ENCODE measurements around the gene IL20RB.
"Not testable (repeated sequence)": the region's sequence is repeated elsewhere in the genome, so short reads cannot be mapped to it uniquely, and the experiment has no call there.

Gene IL20RB

GRCh38 chr3:136943436-136943835, 14.3 kb upstream of the IL20RB start:
- no peak for DNase-seq (ENCODE audit: low read depth in 2 of 2)

DNA sequence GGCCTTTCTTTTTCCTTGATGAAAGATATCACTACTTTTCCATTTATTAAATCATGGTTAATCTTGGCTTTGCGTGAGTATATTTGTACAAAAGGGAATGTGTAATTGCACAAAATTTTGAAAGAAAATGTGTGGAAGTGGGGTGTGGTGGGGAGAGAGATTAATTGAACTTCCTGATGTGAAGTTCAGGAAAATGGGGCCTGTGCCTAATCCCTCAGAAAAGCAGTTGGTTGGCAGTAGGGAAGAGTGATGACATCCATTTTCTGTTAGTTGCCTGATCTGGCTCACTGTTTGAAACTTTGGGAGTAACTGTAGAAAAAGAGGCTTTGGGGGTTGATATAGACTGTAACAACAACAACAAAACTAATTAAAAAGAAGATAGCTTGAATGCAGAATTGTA, 10.8 kb upstream of the IL20RB start:
- DNase-seq (ENCODE audit: low read depth in 2 of 2), result no peak

- no peak for DNase-seq (ENCODE audit: low read depth in 2 of 2)
These were observed 10.3 kb upstream of the IL20RB start for GRCh38 chr3:136947477-136947876.

GRCh38 chr3:136949146-136949545, 8.6 kb upstream of the IL20RB start:
- no peak for DNase-seq (ENCODE audit: low read depth in 2 of 2)

DNA sequence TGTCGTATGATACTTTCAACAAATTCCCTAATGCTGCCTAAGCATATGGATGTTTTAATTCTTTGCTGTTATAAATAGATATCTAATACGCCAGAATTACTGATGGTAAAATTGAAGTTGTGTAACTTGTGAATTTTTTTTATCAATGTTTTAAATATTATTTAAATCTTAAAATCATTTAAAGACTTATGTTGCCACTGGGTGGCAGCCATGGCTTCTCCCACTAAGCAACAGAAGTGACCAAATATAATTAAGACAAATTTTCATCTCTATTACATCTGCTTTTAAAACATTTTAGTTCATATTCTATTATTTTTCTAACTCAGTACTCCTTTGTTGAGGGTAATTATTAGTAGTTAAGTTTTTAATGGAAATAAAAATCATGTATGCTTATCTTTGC, 8.1 kb upstream of the IL20RB start:
- no peak for DNase-seq (ENCODE audit: low read depth in 2 of 2)

DNA sequence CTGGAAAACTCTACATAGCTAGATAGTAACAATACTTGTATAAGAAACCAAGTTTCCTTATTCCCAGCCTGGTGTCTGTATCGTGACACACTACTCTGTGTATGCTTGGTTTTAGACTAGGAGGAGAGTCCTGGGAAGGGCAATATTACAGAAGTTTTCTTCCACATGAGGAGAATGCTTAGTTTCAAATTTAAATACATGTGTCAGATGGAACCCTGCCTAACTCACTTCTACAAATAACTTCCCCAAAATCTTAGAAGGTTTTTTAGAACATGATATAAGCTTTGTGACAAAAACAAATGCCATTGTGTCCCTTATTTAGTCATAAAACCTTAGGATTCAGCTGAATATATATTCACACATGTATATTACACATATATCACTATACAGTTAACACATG, 7.2 kb upstream of the IL20RB start:
- DNase-seq (ENCODE audit: low read depth in 2 of 2), result no peak

DNA sequence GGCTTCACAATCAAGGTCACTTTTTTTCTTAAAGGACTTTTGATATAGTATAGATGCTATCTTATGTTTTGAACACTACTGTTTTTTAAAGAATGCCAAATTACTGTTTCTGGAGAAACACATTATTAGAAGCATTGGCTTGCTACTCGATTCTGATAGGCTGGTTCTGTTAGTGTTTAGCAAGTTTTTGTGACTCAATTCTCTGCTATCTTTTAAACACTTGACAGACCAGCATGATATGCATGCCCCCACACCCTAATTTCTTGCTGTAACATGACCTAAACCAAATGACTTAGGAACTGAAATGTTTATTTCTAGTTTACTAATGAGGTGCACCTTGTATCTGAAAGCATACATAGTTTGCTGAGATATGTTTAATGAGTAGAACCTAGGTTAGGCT, 5.5 kb upstream of the IL20RB start:
- DNase-seq (ENCODE audit: low read depth in 2 of 2), result no peak

- DNase-seq (ENCODE audit: low read depth in 2 of 2), result no peak
These were observed 3.5 kb upstream of the IL20RB start for GRCh38 chr3:136954251-136954650.

DNA sequence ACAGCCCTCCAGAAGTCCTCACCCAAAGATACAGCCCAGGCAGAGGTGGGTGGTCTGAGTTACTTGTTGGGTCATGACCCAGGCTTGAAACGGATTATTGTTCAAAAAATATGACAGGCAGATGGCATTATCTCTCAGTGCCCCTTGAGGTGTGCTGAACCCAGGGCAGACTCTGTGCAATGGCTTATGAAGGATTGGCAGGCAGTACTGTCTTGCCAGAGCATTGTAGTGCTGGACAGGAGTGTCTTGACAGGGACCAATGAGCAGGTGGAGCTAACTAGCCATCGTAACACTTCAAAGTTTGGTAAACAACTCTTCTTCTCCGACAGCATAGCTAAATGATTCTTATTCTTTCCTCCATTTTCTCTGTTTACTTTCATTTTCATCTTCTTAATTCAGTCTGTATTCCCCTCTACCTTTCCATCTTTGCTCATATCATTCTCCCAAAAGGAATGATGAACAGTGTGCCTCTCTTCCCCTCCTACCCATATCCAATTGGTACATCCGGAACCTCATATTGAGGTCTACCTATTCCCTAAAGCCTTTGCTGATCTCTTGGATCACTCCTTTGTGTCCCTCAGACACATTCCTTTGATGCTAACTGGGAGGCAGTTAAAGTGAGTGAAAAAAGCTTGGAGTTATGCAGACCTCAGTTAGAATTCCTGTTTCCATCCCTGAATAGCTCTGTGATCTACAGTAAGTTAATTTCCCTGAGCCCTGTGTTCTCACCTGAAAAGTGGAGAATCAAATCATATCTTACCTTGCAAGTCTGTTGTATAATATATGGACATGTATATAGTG, 2.6 kb upstream of the IL20RB start:
- no peak for DNase-seq (ENCODE audit: low read depth in 2 of 2)

DNA sequence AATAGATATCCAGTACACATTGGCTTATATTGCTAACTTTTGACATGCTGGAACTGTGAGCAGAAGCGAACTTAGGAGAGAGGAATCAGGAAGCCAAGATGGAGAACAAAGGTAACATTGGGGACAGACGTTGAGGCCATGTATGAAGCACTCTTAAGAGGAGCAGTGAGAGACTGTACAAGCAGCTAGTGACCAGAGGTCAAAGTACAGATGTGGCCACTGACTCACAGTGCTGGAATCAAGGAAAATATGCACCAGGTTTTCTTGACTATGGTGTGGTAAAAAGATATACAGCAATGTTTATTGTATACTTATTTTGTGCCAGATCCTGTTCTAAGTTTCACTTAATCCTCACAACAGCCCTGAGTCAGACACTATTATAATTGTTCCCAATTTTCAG, 2.0 kb upstream of the IL20RB start:
- DNase-seq (ENCODE audit: low read depth in 2 of 2), result no peak

GRCh38 chr3:136956971-136957370, 812 bp upstream of the IL20RB start:
- DNase-seq (ENCODE audit: low read depth in 2 of 2), result no peak

DNA sequence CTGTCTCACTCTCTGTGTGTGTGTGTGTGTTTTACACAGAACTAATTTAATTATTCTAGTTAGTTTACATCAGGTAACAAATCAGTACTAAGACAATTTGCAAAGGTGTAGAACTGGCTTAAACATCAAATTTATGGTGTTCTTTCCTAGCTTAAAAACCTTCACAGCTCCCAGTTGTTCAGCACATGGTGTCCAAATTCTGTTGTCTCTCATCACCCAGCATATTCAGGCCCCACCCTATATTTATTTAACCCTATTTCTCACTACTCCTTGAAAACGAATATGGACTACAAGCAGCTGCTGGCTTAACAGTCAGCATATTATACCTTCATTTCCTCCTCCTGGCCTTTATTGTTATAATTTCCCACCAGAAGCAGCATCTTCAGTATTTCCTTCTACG, 1.2 kb downstream of the IL20RB start:
- no peak for DNase-seq (ENCODE audit: low read depth in 2 of 2)

GRCh38 chr3:136959599-136959998, 1.8 kb downstream of the IL20RB start:
- no peak for DNase-seq (ENCODE audit: low read depth in 2 of 2)

DNA sequence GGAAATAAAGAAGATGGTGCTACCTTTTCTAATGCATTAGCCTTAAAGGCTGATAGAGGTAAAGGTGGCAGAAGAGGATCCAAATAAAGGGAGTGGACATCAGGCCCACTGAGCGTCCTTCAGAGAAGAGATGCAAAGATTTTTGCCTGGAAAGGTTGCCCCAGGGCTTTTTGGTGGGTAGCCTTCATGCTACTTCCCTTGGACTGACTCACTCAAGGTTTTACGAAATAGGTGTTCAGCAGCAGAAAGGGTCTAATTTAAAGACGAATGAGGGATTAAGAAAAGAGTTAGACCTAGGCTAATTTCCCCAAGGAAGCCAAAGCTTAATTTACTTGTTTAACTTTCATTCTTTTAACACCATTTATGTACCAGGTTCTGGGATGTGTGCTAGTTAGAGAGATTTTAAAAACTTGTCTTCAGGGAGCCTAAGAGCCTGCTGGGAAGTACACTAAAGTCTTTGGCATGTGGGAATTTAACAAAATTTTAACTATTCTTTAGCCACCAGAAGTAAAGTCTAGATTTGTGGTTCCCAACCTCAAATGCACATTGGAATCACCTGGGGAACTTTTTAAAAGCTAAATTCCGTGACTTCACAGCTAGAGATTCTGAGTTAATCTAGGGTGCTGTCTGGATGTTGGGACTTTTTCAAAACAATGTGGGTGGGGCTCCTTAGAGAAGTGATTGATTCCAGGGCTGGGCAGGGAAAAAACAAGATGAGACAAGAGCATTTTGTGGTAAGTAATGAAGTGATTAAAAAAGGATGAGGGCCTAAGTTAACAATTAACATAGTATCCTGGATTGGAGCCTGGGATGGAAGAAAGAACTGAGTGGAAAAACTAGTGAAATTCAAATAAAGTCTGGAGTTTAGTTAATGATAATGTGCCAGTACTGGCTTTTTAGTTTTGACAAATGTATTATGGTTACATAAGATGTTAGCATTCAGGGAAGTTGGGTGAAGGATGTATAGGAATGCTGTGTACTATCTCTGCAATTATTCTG, 3.4 kb downstream of the IL20RB start:
- no peak for DNase-seq (ENCODE audit: low read depth in 2 of 2)

DNA sequence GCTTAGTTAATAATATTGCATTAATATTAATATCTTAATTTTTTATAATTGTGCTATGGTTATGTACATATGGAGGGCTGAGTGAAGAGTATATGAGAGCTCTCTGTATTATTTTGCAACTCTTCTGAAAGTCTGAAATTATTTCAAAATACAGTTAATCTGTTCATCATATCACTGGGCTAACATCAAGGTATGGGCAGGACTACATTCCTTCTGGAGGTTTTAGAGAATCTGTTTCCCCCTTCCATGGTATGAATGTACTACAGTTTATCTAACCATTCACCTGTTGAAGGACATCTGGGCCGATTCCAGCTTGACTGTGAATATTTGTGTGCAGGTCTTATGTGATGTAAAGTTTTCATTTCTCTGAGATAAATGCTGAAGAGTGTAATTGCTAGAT, 5.1 kb downstream of the IL20RB start:
- no peak for DNase-seq (ENCODE audit: low read depth in 2 of 2)

DNA sequence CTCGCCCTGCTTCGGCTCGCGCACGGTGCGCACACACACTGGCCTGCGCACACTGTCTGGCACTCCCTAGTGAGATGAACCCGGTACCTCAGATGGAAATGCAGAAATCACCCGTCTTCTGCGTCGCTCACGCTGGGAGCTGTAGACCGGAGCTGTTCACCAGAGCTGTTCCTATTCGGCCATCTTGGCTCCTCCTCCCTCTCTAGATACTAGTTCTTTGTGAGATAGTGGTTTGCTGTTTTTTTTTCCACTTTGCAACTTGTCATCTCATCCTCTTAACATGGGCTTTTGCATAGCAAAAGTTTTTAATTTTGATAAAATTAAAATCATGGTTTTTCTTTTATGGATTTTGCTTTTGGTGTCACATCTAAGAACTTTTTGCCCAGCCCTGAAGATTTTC, 11.8 kb downstream of the IL20RB start:
- not testable (repeated sequence) for DNase-seq (ENCODE audit: low read depth in 2 of 2)

GRCh38 chr3:136973352-136973751, 15.6 kb downstream of the IL20RB start:
- no peak for DNase-seq (ENCODE audit: low read depth in 2 of 2)

- no peak for DNase-seq (ENCODE audit: low read depth in 2 of 2)
These were observed 16.9 kb downstream of the IL20RB start for GRCh38 chr3:136974670-136975069.

DNA sequence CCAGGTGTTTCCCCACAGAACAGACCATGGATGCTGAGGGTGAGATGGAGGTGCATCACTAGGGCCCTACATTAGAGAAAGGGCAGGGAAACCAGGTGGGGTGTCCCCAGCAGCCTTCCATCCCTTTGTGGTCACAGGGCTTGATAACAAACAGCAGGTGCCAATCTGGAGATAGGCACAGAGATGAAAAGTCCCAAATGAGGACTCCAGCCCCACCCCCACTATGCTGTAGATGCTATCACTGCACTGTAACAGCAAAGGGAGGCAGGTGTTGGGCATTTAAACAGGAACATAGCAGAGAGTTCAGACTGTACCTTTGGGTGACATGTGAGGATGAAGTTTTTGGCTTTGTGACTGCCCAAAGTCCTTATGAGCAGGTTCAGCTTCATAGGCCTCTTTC, 21.4 kb downstream of the IL20RB start:
- DNase-seq (ENCODE audit: low read depth in 2 of 2), result no peak

DNA sequence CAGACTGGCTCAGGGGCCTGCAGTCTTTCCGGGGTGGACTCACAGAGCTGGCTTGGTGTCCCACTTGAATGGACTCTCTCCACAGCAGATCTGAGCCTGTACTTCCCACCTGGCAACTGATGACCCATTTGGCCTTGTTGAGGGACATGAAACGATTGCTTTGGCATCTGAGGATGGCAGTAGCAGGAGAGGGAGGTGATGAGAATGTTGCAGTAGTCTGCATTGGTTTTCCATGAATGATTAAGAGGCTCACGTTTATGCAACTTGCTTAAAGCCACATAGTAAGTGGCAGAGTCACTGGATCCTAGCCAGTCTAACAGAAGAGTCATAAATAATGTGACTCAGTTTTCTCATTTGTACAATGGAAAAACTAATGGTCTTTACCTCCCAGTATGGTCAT, 21.9 kb downstream of the IL20RB start:
- DNase-seq (ENCODE audit: low read depth in 2 of 2), result no peak

DNA sequence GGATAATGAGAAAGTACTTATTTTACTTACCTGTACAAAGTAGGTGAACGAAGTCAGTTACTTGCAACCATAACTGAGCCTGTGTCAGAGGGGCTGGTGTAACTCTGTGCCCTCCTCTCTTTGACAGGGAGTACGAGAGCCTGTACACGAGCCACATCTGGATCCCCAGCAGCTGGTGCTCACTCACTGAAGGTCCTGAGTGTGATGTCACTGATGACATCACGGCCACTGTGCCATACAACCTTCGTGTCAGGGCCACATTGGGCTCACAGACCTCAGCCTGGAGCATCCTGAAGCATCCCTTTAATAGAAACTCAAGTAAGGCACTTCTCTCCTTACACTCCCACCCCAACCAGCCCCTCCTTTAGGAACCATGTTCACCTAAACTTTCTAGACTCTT, 24.2 kb downstream of the IL20RB start:
- no peak for DNase-seq (ENCODE audit: low read depth in 2 of 2)

DNA sequence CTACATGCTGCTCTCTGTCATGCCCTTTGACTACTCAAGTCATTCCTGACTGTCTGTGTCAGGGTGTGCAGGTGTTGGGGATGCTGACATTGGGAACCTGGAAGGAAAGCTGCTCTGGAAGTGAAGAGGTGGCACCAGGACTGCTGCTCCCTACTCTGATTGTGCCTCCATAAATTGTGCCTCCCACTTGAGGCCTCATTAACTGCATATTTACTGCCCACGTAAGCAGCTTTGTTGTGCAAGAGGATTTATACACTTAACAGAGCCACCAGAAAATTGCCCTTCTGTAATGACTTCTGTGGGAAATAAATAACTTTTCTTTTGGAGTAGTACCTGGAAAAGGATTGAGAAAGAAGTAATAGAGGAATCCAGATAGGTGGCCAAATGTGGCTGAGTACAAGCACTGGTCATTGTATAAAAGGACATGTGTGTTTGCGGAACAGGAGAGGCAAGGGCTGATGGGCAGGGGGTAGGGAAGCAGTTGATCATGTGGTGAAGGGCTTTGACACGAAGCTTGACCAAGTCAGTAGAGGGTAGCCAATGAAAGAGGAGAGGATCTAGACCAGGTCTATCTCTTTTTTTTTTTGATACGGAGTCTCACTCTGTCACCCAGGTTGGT, 24.8 kb downstream of the IL20RB start:
- DNase-seq (ENCODE audit: low read depth in 2 of 2), result no peak
